Pancreas (tissue), 10 donors: Measurements from ENCODE around the gene S100G. TPM values are rescaled to one million over a fixed set of nuclear protein-coding genes. Genes with fewer than 3 reads are reported as not detected.

Experiments used
- ATAC-seq, 4 donors: fragments of 200-7000 bp; cut with Tn5 transposase; one replicate each; pipeline versions ENCODE4 v1.8.0 to v1.9.1; 2020; ENCODE audit warnings: mild to moderate bottlenecking in 4 of 4, moderate library complexity in 4 of 4
- DNase-seq, 6 donors: peaks; one replicate each; pipeline ENCODE4 v3.0.0-alpha.2; 2020
- FAIRE-seq: peaks from 2 replicates; lab custom pipeline; 2012; peaks lifted over from hg19 to GRCh38; lab: Jason Lieb, UNC
- H3K27ac ChIP-seq, 4 donors: fragments of 200-600 bp; sonication (generic); 1 replicate in 3 of 4; 2 replicates in 1 of 4; pipeline versions ENCODE4 v1.5.0 to v1.8.0; 2020
- H3K27me3 ChIP-seq, 4 donors: fragments of 200-600 bp; one replicate each; pipeline ENCODE4 v1.8.0; 2021
- H3K36me3 ChIP-seq, 3 donors: fragments of 200-600 bp; sonication (generic) in 1 of 3; one replicate each; pipeline versions ENCODE4 v1.5.0 to v1.8.0; 2020 to 2021
- H3K4me1 ChIP-seq, 3 donors: fragments of 200-600 bp; one replicate each; pipeline ENCODE4 v1.8.0; 2021
- H3K4me3 ChIP-seq, 4 donors: fragments of 200-600 bp; sonication (generic) in 2 of 4; one replicate each; pipeline versions ENCODE4 v1.5.0 to v1.8.0; 2020 to 2021
- H3K9me3 ChIP-seq, 4 donors: fragments of 200-600 bp; one replicate each; pipeline ENCODE4 v1.8.0; 2021
- CTCF ChIP-seq, 4 donors: fragments of 200-600 bp; sonication (generic) in 3 of 4; IDR thresholded peaks; one replicate each; pipeline versions ENCODE4 v1.5.0 to v1.8.0; 2021; ENCODE audit warnings: antibody characterized with exemption in 4 of 4
- WGBS, 2 donors: extraction: QIAGEN DNeasy Blood & Tissue Kit; methylation state at CpG; one replicate each; pipeline ENCODE4 v1.1.7; 2013; 5-methylcytosine and 5-hydroxymethylcytosine counted together
- intact Hi-C, 3 donors: fragments of 100-400 bp; cut with DNase I; formaldehyde crosslinking; loops; one replicate each; pipeline versions ENCODE4 v1.11.1 to v1.14.2; 2022
- polyA plus RNA-seq, 2 donors: library from polyadenylated mRNA; stranded (reverse); fragments of 200-250 nt; gene quantifications; one replicate each; pipeline ENCODE4 v1.2.3, GENCODE V29; 2013
- total RNA-seq, 6 donors: library from RNA; stranded (reverse); fragmentation: NEBNext Ultra II Directional in 4 of 6; extraction: Animal tissue kit (Norgen Biotek cat#: 25700) in 4 of 6; gene quantifications; one replicate each; pipeline versions ENCODE4 v1.2.1 to v1.2.4, GENCODE V29; 2021 to 2023
- donor health status: healthy with polysubstance abuse.
- donor health status: DM: no; HTN: no; CAD: no; lungs with moderate emphysema.
- donor health status: DM: no; HTN: no; CAD: no.
- donor health status: control.
- donor health status: control.
- donor health status: Bipolar disorder and iron deficiency.
- donor health status: DM: yes; HTN: yes; CAD: no.
- donor health status: DM: no; HTN: no; CAD: no.
- donor health status: DM: no; HTN: no; CAD: no.
- donor health status: DM: yes; HTN: yes; CAD: no.

The S100G gene
- total and polyA plus RNA-seq, 8 donors, result not detected

- Histone ChIP-seq H3K36me3 (no peaks in the 10 kb centered on the region), H3K27me3 (no peaks in the 10 kb centered on the region), H3K4me1 (no peaks in the 10 kb centered on the region), H3K27ac (no peak overlapping the region), H3K9me3 (no peaks in the 10 kb centered on the region), H3K4me3 (no peak overlapping the region)
- DNase-seq (no peak), FAIRE-seq (no peak), ATAC-seq (no peak)
- TF ChIP-seq CTCF (IDR thresholded peaks at IDR 0.05), result no peak
- 80 to 90% methylated on average over 3 of the region's 3 CpGs for WGBS, 2 donors
- intact Hi-C loops, result no loop called here
Measured at GRCh38 chrX:16654093-16654492, 4.1 kb downstream of the S100G start.

GRCh38 chrX:16658284-16658683 is 8.3 kb downstream of the S100G start:
- no peak for DNase-seq
- TF ChIP-seq CTCF (IDR thresholded peaks at IDR 0.05), result no peak
- WGBS, 2 donors, result 93 to 94% methylated on average over 2 of the region's 2 CpGs
- no peak for ATAC-seq
- FAIRE-seq, result no peak
- H3K36me3 ChIP-seq, result no peaks in the 10 kb centered on the region
- no peak overlapping the region for H3K4me3 ChIP-seq
- no peaks in the 10 kb centered on the region for H3K9me3 ChIP-seq
- H3K27me3 ChIP-seq, result peaks cover 0 to 11% (median 0%) of the 10 kb centered on the region in 4 donors
- H3K27ac ChIP-seq, result no peak overlapping the region
- intact Hi-C loops, result no loop called here
- no peaks in the 10 kb centered on the region for H3K4me1 ChIP-seq

- Histone ChIP-seq H3K4me1 (no peaks in the 10 kb centered on the region), H3K9me3 (no peaks in the 10 kb centered on the region), H3K27me3 (peaks cover 0 to 11% (median 0%) of the 10 kb centered on the region in 4 donors), H3K36me3 (no peaks in the 10 kb centered on the region), H3K4me3 (no peak overlapping the region), H3K27ac (no peak overlapping the region)
- TF ChIP-seq CTCF (IDR thresholded peaks at IDR 0.05), result no peak
- DNase-seq (no peak), ATAC-seq (no peak), FAIRE-seq (no peak)
- intact Hi-C loops, result no loop called here
- 81 to 89% methylated on average over 1 of the region's 1 CpG for WGBS, 2 donors
Measured at GRCh38 chrX:16659321-16659720, 9.4 kb downstream of the S100G start.

GRCh38 chrX:16661495-16661894 is 11.5 kb downstream of the S100G start:
- DNase-seq (no peak), FAIRE-seq (no peak), ATAC-seq (no peak)
- Histone ChIP-seq H3K27me3 (peaks cover 0 to 11% (median 0%) of the 10 kb centered on the region in 4 donors), H3K4me1 (no peaks in the 10 kb centered on the region), H3K27ac (no peak overlapping the region), H3K9me3 (no peaks in the 10 kb centered on the region), H3K4me3 (no peak overlapping the region), H3K36me3 (no peaks in the 10 kb centered on the region)
- no peak for TF ChIP-seq CTCF (IDR thresholded peaks at IDR 0.05)
- intact Hi-C loops, result no loop called here
- WGBS, 2 donors, result 72 to 90% methylated on average over 2 of the region's 2 CpGs

- Histone ChIP-seq H3K9me3 (no peaks in the 10 kb centered on the region), H3K27me3 (peaks cover 0 to 11% (median 0%) of the 10 kb centered on the region in 4 donors), H3K27ac (no peak overlapping the region), H3K36me3 (no peaks in the 10 kb centered on the region), H3K4me3 (no peak overlapping the region), H3K4me1 (no peaks in the 10 kb centered on the region)
- no peak for TF ChIP-seq CTCF (IDR thresholded peaks at IDR 0.05)
- 78 to 88% methylated on average over 2 of the region's 2 CpGs for WGBS, 2 donors
- no peak for FAIRE-seq
- DNase-seq, result no peak
- intact Hi-C loops, result no loop called here
- ATAC-seq, result no peak
Measured at GRCh38 chrX:16662402-16662801, 12.4 kb downstream of the S100G start.
